ENCODE data around the gene KCTD14. TPM values are rescaled to one million over a fixed set of nuclear protein-coding genes. Genes with fewer than 3 reads are reported as not detected.
A peak's percentile ranks its signal among the peaks of the same experiment; 100 is the strongest.
"Not testable (repeated sequence)": the region's sequence is repeated elsewhere in the genome, so short reads cannot be mapped to it uniquely, and the experiment has no call there.

The KCTD14 gene
- total and polyA plus RNA-seq, 9 of the 15 experiments (the other 6 are each of a cell fraction or from before 2014, with no cell fraction given), result 0.04 to 0.30 (median 0.11) TPM; not detected in 2

DNA sequence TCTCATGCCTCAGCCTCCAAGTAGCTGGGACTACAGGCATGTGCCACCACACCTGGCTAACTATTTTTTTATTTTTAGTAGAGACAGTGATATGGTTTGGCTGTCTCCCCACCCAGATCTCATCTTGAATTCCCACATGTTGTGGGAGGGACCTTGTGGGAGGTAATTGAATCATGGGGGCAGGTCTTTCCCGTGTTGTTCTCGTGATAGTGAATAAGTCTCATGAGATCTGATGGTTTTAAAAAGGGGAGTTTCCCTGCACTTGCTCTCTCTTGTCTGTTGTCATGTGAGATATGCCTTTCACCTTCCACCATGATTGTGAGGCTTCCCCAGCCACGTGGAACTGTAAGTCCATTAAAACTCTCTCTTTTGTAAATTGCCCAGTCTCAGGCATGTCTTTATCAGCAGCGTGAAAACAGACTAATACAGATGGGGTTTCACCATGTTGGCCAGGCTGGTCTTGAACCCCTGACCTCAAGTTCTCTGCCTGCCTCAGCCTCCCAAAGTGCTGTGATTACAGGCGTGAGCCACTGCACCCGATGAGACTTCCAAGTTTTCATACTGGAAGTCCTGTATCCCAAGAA is 8.0 kb downstream of the KCTD14 start:
- intact Hi-C loops (cut with micrococcal nuclease), result loop anchor here (10.0 kb wide), 1 partner anchor 550 kb away; no protein-coding TSS in a partner anchor
- H3K79me2 ChIP-seq (ENCODE audit: control insufficient read depth, insufficient read depth, low read length), result peaks cover 12% of the 10 kb centered on the region; the same call in 2 of the 3 replicates
- H3K27me3 ChIP-seq (ENCODE audit: control insufficient read depth in 2 of 2, insufficient read depth in 2 of 2, low read length in 2 of 2); H3K9me3 ChIP-seq (replicated peaks; ENCODE audit: control insufficient read depth, insufficient read depth, low read depth, low read length); H4K20me1 ChIP-seq (replicated peaks; ENCODE audit: control insufficient read depth, insufficient read depth, low read length); FAIRE-seq; H3K9me1 ChIP-seq (ENCODE audit: control insufficient read depth, insufficient read depth, low read length); H3K36me3 ChIP-seq (ENCODE audit: control insufficient read depth, insufficient read depth, low read length); BruUV-seq (replicated peaks); in situ Hi-C loops (cut with MboI); CTCF ChIA-PET (ENCODE audit: low intra/inter-chr PET ratio): not testable (repeated sequence)
- WGBS (ENCODE audit: insufficient coverage, low coverage, missing lambda C conversion rate), result 10% methylated on average over 6 of the region's 6 CpGs
- ATAC-seq, result peak; percentile 80
- H3K4me1 ChIP-seq (replicated peaks in 1 of 2; ENCODE audit: control insufficient read depth in 2 of 2, insufficient read depth in 2 of 2, low read length in 2 of 2), result peaks cover 5 to 12% of the 10 kb centered on the region in 2 experiments; a peak in 4 of 5 replicates
- POLR2A ChIA-PET, result interaction anchor here (0.8 to 2.2 kb wide), 3 partner anchors 10 to 31 kb away, joined by 3 to 11 read pairs (median 4); no protein-coding TSS in a partner anchor
- peak overlapping the region; percentile 68 for H3K4me2 ChIP-seq (ENCODE audit: insufficient read depth, low read length)
- H3K9ac ChIP-seq (ENCODE audit: insufficient read depth in 1 of 2, low read depth in 2 of 2, low read length in 2 of 2), result peak overlapping the region; percentile 49 to 54; a peak in 3 of 4 replicates
- H2AFZ ChIP-seq (ENCODE audit: low read depth, low read length), result peak overlapping the region; percentile 84
- peak in 1 of 4 experiments; percentile 67 for DNase-seq (ENCODE audit: extremely low read depth in 1 of 4, low spot score in 3 of 4)
- H3K27ac ChIP-seq (ENCODE audit: extremely low read depth, low read depth, low read length), result peak overlapping the region; percentile 73
- H3K4me3 ChIP-seq, result peak overlapping the region; percentile 30
- TF ChIP-seq POLR2H (tag; IDR thresholded peaks at IDR 0.05; ENCODE audit: low read depth) (peak; percentile 86), ZNF766 (CRISPR knock-in tag; conservative IDR thresholded peaks at IDR 0.05) (peak; percentile 68; the same call in 1 of the 2 replicates), NFIC (IDR thresholded peaks at IDR 0.05) (peak; percentile 32; the same call in 1 of the 2 replicates), YY1 (IDR thresholded peaks at IDR 0.05; ENCODE audit: borderline replicate concordance in 1 of 3, control insufficient read depth in 1 of 3, extremely low read depth in 1 of 3, insufficient read depth in 3 of 3, insufficient read length in 1 of 3, insufficient replicate concordance in 2 of 3, low read depth in 1 of 3, low read length in 2 of 3) (peak in 1 of 3 experiments; percentile 56), EP400 (IDR thresholded peaks at IDR 0.05) (peak; percentile 94), SOX6 (IDR thresholded peaks at IDR 0.05) (0 out of 2 replicates have a peak, but pooled peaks have one; percentile 49)
- TF ChIP-seq, protein P1, sequence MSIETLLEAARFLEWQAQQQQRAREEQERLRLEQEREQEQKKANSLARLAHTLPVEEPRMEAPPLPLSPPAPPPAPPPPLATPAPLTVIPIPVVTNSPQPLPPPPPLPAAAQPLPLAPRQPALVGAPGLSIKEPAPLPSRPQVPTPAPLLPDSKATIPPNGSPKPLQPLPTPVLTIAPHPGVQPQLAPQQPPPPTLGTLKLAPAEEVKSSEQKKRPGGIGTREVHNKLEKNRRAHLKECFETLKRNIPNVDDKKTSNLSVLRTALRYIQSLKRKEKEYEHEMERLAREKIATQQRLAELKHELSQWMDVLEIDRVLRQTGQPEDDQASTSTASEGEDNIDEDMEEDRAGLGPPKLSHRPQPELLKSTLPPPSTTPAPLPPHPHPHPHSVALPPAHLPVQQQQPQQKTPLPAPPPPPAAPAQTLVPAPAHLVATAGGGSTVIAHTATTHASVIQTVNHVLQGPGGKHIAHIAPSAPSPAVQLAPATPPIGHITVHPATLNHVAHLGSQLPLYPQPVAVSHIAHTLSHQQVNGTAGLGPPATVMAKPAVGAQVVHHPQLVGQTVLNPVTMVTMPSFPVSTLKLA (conservative IDR thresholded peaks at IDR 0.05), result peak; percentile 78
- TF ChIP-seq, protein P2, sequence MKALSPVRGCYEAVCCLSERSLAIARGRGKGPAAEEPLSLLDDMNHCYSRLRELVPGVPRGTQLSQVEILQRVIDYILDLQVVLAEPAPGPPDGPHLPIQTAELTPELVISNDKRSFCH (CRISPR knock-in tag; IDR thresholded peaks at IDR 0.05), result not testable (repeated sequence)
- TF ChIP-seq, protein P2 (tag; IDR thresholded peaks at IDR 0.05), result peak; percentile 78; the same call in 1 of the 2 replicates
- TF ChIP-seq, protein P3, sequence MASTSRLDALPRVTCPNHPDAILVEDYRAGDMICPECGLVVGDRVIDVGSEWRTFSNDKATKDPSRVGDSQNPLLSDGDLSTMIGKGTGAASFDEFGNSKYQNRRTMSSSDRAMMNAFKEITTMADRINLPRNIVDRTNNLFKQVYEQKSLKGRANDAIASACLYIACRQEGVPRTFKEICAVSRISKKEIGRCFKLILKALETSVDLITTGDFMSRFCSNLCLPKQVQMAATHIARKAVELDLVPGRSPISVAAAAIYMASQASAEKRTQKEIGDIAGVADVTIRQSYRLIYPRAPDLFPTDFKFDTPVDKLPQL (IDR thresholded peaks at IDR 0.05; ENCODE audit: extremely low read depth, insufficient read length), result peak; percentile 45
- TF ChIP-seq, protein P4, sequence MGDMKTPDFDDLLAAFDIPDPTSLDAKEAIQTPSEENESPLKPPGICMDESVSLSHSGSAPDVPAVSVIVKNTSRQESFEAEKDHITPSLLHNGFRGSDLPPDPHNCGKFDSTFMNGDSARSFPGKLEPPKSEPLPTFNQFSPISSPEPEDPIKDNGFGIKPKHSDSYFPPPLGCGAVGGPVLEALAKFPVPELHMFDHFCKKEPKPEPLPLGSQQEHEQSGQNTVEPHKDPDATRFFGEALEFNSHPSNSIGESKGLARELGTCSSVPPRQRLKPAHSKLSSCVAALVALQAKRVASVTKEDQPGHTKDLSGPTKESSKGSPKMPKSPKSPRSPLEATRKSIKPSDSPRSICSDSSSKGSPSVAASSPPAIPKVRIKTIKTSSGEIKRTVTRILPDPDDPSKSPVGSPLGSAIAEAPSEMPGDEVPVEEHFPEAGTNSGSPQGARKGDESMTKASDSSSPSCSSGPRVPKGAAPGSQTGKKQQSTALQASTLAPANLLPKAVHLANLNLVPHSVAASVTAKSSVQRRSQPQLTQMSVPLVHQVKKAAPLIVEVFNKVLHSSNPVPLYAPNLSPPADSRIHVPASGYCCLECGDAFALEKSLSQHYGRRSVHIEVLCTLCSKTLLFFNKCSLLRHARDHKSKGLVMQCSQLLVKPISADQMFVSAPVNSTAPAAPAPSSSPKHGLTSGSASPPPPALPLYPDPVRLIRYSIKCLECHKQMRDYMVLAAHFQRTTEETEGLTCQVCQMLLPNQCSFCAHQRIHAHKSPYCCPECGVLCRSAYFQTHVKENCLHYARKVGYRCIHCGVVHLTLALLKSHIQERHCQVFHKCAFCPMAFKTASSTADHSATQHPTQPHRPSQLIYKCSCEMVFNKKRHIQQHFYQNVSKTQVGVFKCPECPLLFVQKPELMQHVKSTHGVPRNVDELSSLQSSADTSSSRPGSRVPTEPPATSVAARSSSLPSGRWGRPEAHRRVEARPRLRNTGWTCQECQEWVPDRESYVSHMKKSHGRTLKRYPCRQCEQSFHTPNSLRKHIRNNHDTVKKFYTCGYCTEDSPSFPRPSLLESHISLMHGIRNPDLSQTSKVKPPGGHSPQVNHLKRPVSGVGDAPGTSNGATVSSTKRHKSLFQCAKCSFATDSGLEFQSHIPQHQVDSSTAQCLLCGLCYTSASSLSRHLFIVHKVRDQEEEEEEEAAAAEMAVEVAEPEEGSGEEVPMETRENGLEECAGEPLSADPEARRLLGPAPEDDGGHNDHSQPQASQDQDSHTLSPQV (IDR thresholded peaks at IDR 0.05), result peak; percentile 89
